GM23338 (cell line): ENCODE data around the gene PSEN2. TPM values are rescaled to one million over a fixed set of nuclear protein-coding genes. Genes with fewer than 3 reads are reported as not detected.

Experiments used
- ATAC-seq: fragments of 200-7000 bp; cut with Tn5 transposase; 3 replicates; pipeline ENCODE4 v1.9.1; 2020
- DNase-seq: peaks from one replicate; pipeline ENCODE4 v3.0.0-alpha.2; 2015; ENCODE audit warnings: low spot score
- H2AFZ ChIP-seq: fragments of 200-600 bp; sonication (generic); 2 replicates; pipeline ENCODE4 v1.8.0; 2016; ENCODE audit warnings: antibody characterized with exemption, mild to moderate bottlenecking, moderate library complexity
- H3F3A ChIP-seq: fragments of 200-600 bp; sonication (generic); replicated peaks from 2 replicates; pipeline ENCODE4 v1.8.0; 2017; ENCODE audit warnings: antibody characterized with exemption, mixed run types, low read depth
- H3K27ac ChIP-seq: fragments of 200-600 bp; sonication (generic); 2 replicates; pipeline ENCODE4 v1.6.1; 2016; ENCODE audit warnings: low read depth
- H3K27me3 ChIP-seq: fragments of 200-600 bp; sonication (generic); 2 replicates; pipeline ENCODE4 v1.8.0; 2016; ENCODE audit warnings: mild to moderate bottlenecking, mixed run types, moderate library complexity; ENCODE audit not compliant: insufficient read depth
- H3K36me3 ChIP-seq: fragments of 200-600 bp; sonication (generic); 2 replicates; pipeline ENCODE4 v1.8.0; 2016; ENCODE audit warnings: mild to moderate bottlenecking; ENCODE audit not compliant: insufficient read depth
- H3K4me1 ChIP-seq: fragments of 200-600 bp; sonication (generic); 2 replicates; pipeline ENCODE4 v1.8.0; 2016; ENCODE audit warnings: mild to moderate bottlenecking, moderate library complexity; ENCODE audit not compliant: insufficient read depth
- H3K4me2 ChIP-seq: fragments of 200-600 bp; sonication (generic); 2 replicates; pipeline ENCODE4 v1.7.1; 2017; ENCODE audit warnings: mixed run types
- H3K4me3 ChIP-seq: fragments of 200-600 bp; sonication (generic); 2 replicates; pipeline ENCODE4 v1.6.1; 2016; ENCODE audit warnings: mixed run types
- H3K79me2 ChIP-seq: fragments of 200-600 bp; sonication (generic); replicated peaks from 2 replicates; pipeline ENCODE4 v1.8.0; 2017; ENCODE audit warnings: mild to moderate bottlenecking; ENCODE audit not compliant: insufficient read depth
- H3K9me2 ChIP-seq: fragments of 200-600 bp; sonication (generic); 2 replicates; pipeline ENCODE4 v1.8.0; 2017; ENCODE audit not compliant: insufficient read depth
- H4K20me1 ChIP-seq: fragments of 200-600 bp; sonication (generic); replicated peaks from 2 replicates; pipeline ENCODE4 v1.8.0; 2017; ENCODE audit warnings: mild to moderate bottlenecking; ENCODE audit not compliant: insufficient read depth
- H3K27ac Mint-ChIP-seq: 2 replicates; pipeline ENCODE4 v1.8.0; 2020; ENCODE audit warnings: inconsistent platforms, mild to moderate bottlenecking, moderate library complexity, mixed read lengths
- H3K27me3 Mint-ChIP-seq: 3 replicates; pipeline ENCODE4 v1.8.0; 2022; ENCODE audit warnings: low read depth, mild to moderate bottlenecking, moderate library complexity, mixed read lengths, inconsistent platforms; ENCODE audit not compliant: insufficient read depth, poor library complexity
- H3K36me3 Mint-ChIP-seq: 3 replicates; pipeline ENCODE4 v1.8.0; 2021; ENCODE audit warnings: low read depth, mild to moderate bottlenecking, inconsistent platforms, moderate library complexity, mixed read lengths
- H3K4me1 Mint-ChIP-seq: 3 replicates; pipeline ENCODE4 v1.8.0; 2020; ENCODE audit warnings: mild to moderate bottlenecking, inconsistent platforms, mixed read lengths
- H3K4me3 Mint-ChIP-seq: 3 replicates; pipeline ENCODE4 v1.8.0; 2021; ENCODE audit warnings: moderate library complexity, mild to moderate bottlenecking, inconsistent platforms, mixed read lengths
- H3K9me3 Mint-ChIP-seq: 3 replicates; pipeline ENCODE4 v1.8.0; 2020; ENCODE audit warnings: moderate library complexity, mild to moderate bottlenecking, inconsistent platforms, mixed read lengths
- CREB1 ChIP-seq: fragments of 250-450 bp; sonication (Bioruptor Pico); IDR thresholded peaks from 2 replicates; pipeline ENCODE4 v1.5.0; 2020; ENCODE audit warnings: low read depth, mild to moderate bottlenecking, moderate library complexity
- CTCF ChIP-seq, 2 experiments: fragments of 200-600 bp in 1 of 2; sonication (generic) in 1 of 2; conservative IDR thresholded peaks; 2 replicates each; pipeline versions ENCODE4 v1.5.1 to v1.6.1; 2016 to 2017; ENCODE audit warnings: antibody characterized with exemption in 2 of 2, low read depth in 2 of 2, mild to moderate bottlenecking in 2 of 2, moderate library complexity in 1 of 2
- EZH2 ChIP-seq: fragments of 200-600 bp; sonication (generic); IDR thresholded peaks from one replicate; pipeline ENCODE4 v1.8.0; 2017; ENCODE audit warnings: antibody characterized with exemption, mild to moderate bottlenecking, low read depth; ENCODE audit not compliant: unreplicated experiment
- EZH2phosphoT487 ChIP-seq: fragments of 200-600 bp; sonication (generic); IDR thresholded peaks from one replicate; pipeline ENCODE4 v1.8.1; 2018; ENCODE audit warnings: antibody characterized with exemption; ENCODE audit not compliant: unreplicated experiment
- JUNB ChIP-seq: IDR thresholded peaks from one replicate; pipeline ENCODE4 v1.6.1; 2016; ENCODE audit warnings: antibody characterized with exemption; ENCODE audit not compliant: unreplicated experiment
- NANOG ChIP-seq: IDR thresholded peaks from 2 replicates; pipeline ENCODE4 v1.6.1; 2016; ENCODE audit warnings: antibody characterized with exemption, borderline replicate concordance
- POLR2AphosphoS5 ChIP-seq: IDR thresholded peaks from 2 replicates; pipeline ENCODE4 v1.6.1; 2016; ENCODE audit warnings: antibody characterized with exemption, low read depth
- STAT1 ChIP-seq: IDR thresholded peaks from one replicate; pipeline ENCODE4 v1.6.1; 2016; ENCODE audit warnings: antibody characterized with exemption; ENCODE audit not compliant: unreplicated experiment
- ZNF114 ChIP-seq: fragments of 250-450 bp; sonication (Bioruptor Pico); IDR thresholded peaks from 2 replicates; pipeline ENCODE4 v1.5.0; 2020; ENCODE audit warnings: mild to moderate bottlenecking, moderate library complexity
- ZNF331 ChIP-seq: fragments of 250-450 bp; sonication (Bioruptor Pico); IDR thresholded peaks from 2 replicates; pipeline ENCODE4 v1.5.0; 2020; ENCODE audit warnings: low read depth, mild to moderate bottlenecking, moderate library complexity
- polyA plus RNA-seq: library from polyadenylated mRNA; unstranded; fragments of >200 nt; fragmentation: Nextera tagmentation; extraction: Ambion mirVana; gene quantifications from 2 replicates; pipeline ENCODE4 v1.2.1, GENCODE V29; 2016
- total RNA-seq: library from RNA; depleted of rRNA; stranded (reverse); fragments of >200 nt; shearing (Covaris generic); gene quantifications from 2 replicates; pipeline ENCODE4 v1.2.3, GENCODE V29; 2014
- TF ChIP-seq, protein P1 (sequence below): IDR thresholded peaks from 2 replicates; pipeline ENCODE4 v1.6.1; 2016; ENCODE audit warnings: antibody characterized with exemption
- TF ChIP-seq, protein P2 (sequence below): IDR thresholded peaks from one replicate; pipeline ENCODE4 v1.6.1; 2018; ENCODE audit warnings: antibody characterized with exemption; ENCODE audit not compliant: unreplicated experiment
- TF ChIP-seq, protein P3 (sequence below): fragments of 250-450 bp; sonication (Bioruptor Pico); IDR thresholded peaks from 2 replicates; pipeline ENCODE4 v1.5.0; 2020; ENCODE audit warnings: mild to moderate bottlenecking, moderate library complexity

PSEN2 gene
- total and polyA plus RNA-seq, 2 experiments from 2014 or later, result 10.0 to 22.1 TPM

GRCh38 chr1:226872437-226872836 is 2.0 kb downstream of the PSEN2 start:
- no peaks in the 10 kb centered on the region for H3K36me3 ChIP-seq
- no peak overlapping the region for H2AFZ ChIP-seq
- peaks cover 7% of the 10 kb centered on the region; the same call in 1 of the 2 replicates for H4K20me1 ChIP-seq
- no peak overlapping the region for H3K4me3 ChIP-seq
- Mint-ChIP-seq H3K27me3 (peaks cover 15% of the 10 kb centered on the region), H3K9me3 (no peaks in the 10 kb centered on the region), H3K4me3 (peak overlapping the region; percentile 10; the same call in 1 of the 3 replicates), H3K27ac (no peak overlapping the region), H3K4me1 (peaks cover 43% of the 10 kb centered on the region), H3K36me3 (peaks cover 4% of the 10 kb centered on the region)
- no peaks in the 10 kb centered on the region for H3K9me2 ChIP-seq
- no peak for ATAC-seq
- H3K79me2 ChIP-seq, result no peaks in the 10 kb centered on the region
- no peak overlapping the region for H3K27ac ChIP-seq
- TF ChIP-seq, protein P1, sequence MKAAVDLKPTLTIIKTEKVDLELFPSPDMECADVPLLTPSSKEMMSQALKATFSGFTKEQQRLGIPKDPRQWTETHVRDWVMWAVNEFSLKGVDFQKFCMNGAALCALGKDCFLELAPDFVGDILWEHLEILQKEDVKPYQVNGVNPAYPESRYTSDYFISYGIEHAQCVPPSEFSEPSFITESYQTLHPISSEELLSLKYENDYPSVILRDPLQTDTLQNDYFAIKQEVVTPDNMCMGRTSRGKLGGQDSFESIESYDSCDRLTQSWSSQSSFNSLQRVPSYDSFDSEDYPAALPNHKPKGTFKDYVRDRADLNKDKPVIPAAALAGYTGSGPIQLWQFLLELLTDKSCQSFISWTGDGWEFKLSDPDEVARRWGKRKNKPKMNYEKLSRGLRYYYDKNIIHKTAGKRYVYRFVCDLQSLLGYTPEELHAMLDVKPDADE, result no peak
- TF ChIP-seq STAT1, result no peak
- no peak for TF ChIP-seq NANOG
- TF ChIP-seq, protein P2, sequence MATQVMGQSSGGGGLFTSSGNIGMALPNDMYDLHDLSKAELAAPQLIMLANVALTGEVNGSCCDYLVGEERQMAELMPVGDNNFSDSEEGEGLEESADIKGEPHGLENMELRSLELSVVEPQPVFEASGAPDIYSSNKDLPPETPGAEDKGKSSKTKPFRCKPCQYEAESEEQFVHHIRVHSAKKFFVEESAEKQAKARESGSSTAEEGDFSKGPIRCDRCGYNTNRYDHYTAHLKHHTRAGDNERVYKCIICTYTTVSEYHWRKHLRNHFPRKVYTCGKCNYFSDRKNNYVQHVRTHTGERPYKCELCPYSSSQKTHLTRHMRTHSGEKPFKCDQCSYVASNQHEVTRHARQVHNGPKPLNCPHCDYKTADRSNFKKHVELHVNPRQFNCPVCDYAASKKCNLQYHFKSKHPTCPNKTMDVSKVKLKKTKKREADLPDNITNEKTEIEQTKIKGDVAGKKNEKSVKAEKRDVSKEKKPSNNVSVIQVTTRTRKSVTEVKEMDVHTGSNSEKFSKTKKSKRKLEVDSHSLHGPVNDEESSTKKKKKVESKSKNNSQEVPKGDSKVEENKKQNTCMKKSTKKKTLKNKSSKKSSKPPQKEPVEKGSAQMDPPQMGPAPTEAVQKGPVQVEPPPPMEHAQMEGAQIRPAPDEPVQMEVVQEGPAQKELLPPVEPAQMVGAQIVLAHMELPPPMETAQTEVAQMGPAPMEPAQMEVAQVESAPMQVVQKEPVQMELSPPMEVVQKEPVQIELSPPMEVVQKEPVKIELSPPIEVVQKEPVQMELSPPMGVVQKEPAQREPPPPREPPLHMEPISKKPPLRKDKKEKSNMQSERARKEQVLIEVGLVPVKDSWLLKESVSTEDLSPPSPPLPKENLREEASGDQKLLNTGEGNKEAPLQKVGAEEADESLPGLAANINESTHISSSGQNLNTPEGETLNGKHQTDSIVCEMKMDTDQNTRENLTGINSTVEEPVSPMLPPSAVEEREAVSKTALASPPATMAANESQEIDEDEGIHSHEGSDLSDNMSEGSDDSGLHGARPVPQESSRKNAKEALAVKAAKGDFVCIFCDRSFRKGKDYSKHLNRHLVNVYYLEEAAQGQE, result no peak
- no peak for TF ChIP-seq ZNF114 (CRISPR knock-in tag)
- no peak for TF ChIP-seq JUNB
- no peak for TF ChIP-seq CREB1 (CRISPR knock-in tag)
- TF ChIP-seq, protein P3, sequence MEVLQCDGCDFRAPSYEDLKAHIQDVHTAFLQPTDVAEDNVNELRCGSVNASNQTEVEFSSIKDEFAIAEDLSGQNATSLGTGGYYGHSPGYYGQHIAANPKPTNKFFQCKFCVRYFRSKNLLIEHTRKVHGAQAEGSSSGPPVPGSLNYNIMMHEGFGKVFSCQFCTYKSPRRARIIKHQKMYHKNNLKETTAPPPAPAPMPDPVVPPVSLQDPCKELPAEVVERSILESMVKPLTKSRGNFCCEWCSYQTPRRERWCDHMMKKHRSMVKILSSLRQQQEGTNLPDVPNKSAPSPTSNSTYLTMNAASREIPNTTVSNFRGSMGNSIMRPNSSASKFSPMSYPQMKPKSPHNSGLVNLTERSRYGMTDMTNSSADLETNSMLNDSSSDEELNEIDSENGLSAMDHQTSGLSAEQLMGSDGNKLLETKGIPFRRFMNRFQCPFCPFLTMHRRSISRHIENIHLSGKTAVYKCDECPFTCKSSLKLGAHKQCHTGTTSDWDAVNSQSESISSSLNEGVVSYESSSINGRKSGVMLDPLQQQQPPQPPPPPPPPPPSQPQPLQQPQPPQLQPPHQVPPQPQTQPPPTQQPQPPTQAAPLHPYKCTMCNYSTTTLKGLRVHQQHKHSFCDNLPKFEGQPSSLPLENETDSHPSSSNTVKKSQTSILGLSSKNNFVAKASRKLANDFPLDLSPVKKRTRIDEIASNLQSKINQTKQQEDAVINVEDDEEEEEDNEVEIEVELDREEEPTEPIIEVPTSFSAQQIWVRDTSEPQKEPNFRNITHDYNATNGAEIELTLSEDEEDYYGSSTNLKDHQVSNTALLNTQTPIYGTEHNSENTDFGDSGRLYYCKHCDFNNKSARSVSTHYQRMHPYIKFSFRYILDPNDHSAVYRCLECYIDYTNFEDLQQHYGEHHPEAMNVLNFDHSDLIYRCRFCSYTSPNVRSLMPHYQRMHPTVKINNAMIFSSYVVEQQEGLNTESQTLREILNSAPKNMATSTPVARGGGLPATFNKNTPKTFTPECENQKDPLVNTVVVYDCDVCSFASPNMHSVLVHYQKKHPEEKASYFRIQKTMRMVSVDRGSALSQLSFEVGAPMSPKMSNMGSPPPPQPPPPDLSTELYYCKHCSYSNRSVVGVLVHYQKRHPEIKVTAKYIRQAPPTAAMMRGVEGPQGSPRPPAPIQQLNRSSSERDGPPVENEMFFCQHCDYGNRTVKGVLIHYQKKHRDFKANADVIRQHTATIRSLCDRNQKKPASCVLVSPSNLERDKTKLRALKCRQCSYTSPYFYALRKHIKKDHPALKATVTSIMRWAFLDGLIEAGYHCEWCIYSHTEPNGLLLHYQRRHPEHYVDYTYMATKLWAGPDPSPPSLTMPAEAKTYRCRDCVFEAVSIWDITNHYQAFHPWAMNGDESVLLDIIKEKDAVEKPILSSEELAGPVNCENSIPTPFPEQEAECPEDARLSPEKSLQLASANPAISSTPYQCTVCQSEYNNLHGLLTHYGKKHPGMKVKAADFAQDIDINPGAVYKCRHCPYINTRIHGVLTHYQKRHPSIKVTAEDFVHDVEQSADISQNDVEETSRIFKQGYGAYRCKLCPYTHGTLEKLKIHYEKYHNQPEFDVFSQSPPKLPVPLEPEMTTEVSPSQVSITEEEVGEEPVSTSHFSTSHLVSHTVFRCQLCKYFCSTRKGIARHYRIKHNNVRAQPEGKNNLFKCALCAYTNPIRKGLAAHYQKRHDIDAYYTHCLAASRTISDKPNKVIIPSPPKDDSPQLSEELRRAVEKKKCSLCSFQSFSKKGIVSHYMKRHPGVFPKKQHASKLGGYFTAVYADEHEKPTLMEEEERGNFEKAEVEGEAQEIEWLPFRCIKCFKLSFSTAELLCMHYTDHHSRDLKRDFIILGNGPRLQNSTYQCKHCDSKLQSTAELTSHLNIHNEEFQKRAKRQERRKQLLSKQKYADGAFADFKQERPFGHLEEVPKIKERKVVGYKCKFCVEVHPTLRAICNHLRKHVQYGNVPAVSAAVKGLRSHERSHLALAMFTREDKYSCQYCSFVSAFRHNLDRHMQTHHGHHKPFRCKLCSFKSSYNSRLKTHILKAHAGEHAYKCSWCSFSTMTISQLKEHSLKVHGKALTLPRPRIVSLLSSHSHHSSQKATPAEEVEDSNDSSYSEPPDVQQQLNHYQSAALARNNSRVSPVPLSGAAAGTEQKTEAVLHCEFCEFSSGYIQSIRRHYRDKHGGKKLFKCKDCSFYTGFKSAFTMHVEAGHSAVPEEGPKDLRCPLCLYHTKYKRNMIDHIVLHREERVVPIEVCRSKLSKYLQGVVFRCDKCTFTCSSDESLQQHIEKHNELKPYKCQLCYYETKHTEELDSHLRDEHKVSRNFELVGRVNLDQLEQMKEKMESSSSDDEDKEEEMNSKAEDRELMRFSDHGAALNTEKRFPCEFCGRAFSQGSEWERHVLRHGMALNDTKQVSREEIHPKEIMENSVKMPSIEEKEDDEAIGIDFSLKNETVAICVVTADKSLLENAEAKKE (CRISPR knock-in tag), result no peak
- TF ChIP-seq ZNF331, result no peak
- TF ChIP-seq EZH2, result no peak
- TF ChIP-seq POLR2AphosphoS5, result no peak
- no peak for TF ChIP-seq EZH2phosphoT487
- no peak for TF ChIP-seq CTCF (conservative IDR thresholded peaks at IDR 0.05; ENCODE audit: low read depth in 2 of 2)
- H3K4me1 ChIP-seq, result peaks cover 34% of the 10 kb centered on the region
- DNase-seq, result no peak
- peaks cover 23% of the 10 kb centered on the region for H3K27me3 ChIP-seq
- H3F3A ChIP-seq, result 0 out of 2 replicates have a peak, but pooled peaks cover 6% of the 10 kb centered on the region
- no peak overlapping the region for H3K4me2 ChIP-seq
